Type B pancreatic cell (in vitro differentiated cells): Measurements from ENCODE around the gene ARF3. TPM values are rescaled to one million over a fixed set of nuclear protein-coding genes. Genes with fewer than 3 reads are reported as not detected.

Experiments
- DNase-seq: peaks from one replicate; pipeline ENCODE4 v3.0.0; 2021; ENCODE audit warnings: mixed read lengths; ENCODE audit not compliant: unreplicated experiment; ENCODE audit errors: extremely low spot score
- H3K27ac Mint-ChIP-seq: 2 replicates; pipeline ENCODE4 v1.8.0; 2021; ENCODE audit warnings: mild to moderate bottlenecking, mixed read lengths
- H3K27me3 Mint-ChIP-seq: 2 replicates; pipeline ENCODE4 v1.8.0; 2021; ENCODE audit warnings: mixed read lengths
- H3K36me3 Mint-ChIP-seq: 2 replicates; pipeline ENCODE4 v1.8.0; 2021; ENCODE audit warnings: mixed read lengths
- H3K4me1 Mint-ChIP-seq: one replicate; pipeline ENCODE4 v1.8.0; 2021; ENCODE audit warnings: mixed read lengths; ENCODE audit not compliant: unreplicated experiment
- H3K4me3 Mint-ChIP-seq: 2 replicates; pipeline ENCODE4 v1.8.0; 2021; ENCODE audit warnings: mild to moderate bottlenecking, mixed read lengths
- H3K9me3 Mint-ChIP-seq: 2 replicates; pipeline ENCODE4 v1.8.0; 2021; ENCODE audit warnings: mixed read lengths
- total RNA-seq: library from RNA; stranded (reverse); gene quantifications from 2 replicates; pipeline ENCODE4 v1.2.1, GENCODE V29; 2021; ENCODE audit warnings: low replicate concordance
- TF ChIP-seq, protein P1 (sequence below): fragments of 200-600 bp; sonication (generic); conservative IDR thresholded peaks from 2 replicates; pipeline ENCODE4 v1.5.0; 2021; ENCODE audit warnings: antibody characterized with exemption, mild to moderate bottlenecking

Gene ARF3
- total RNA-seq, 1 donor from 2014 or later: 161 TPM

- Mint-ChIP-seq H3K36me3 (no peaks in the 10 kb centered on the region), H3K27ac (no peak overlapping the region), H3K9me3 (no peaks in the 10 kb centered on the region), H3K4me3 (peak overlapping the region; percentile 38), H3K27me3 (peaks cover 2% of the 10 kb centered on the region), H3K4me1 (peaks cover 6% of the 10 kb centered on the region)
- DNase-seq: no peak
- TF ChIP-seq, protein P1, sequence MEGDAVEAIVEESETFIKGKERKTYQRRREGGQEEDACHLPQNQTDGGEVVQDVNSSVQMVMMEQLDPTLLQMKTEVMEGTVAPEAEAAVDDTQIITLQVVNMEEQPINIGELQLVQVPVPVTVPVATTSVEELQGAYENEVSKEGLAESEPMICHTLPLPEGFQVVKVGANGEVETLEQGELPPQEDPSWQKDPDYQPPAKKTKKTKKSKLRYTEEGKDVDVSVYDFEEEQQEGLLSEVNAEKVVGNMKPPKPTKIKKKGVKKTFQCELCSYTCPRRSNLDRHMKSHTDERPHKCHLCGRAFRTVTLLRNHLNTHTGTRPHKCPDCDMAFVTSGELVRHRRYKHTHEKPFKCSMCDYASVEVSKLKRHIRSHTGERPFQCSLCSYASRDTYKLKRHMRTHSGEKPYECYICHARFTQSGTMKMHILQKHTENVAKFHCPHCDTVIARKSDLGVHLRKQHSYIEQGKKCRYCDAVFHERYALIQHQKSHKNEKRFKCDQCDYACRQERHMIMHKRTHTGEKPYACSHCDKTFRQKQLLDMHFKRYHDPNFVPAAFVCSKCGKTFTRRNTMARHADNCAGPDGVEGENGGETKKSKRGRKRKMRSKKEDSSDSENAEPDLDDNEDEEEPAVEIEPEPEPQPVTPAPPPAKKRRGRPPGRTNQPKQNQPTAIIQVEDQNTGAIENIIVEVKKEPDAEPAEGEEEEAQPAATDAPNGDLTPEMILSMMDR: no peak
These were observed 53.8 kb downstream of the ARF3 start for GRCh38 chr12:48903363-48903981.

DNA sequence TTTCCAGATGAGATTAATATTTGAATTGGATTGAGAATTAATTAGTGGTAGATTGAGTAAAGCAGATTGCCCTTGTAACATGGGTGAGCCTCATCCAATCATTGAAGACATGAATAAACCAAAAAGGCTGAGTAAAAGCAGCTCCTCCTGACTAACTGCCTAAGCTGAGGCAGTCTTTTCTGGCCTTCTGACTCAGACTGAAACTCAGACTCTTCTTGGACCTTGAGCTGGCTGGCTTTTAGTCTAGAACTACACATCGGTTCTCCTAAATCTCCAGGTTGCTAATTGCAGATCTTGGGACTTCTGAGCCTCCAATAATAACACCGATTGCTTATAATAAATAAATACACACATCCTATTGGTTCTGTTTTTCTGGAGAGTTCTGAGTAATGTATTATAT lies 56.0 kb downstream of the ARF3 start:
- no peak for DNase-seq
- peaks cover 6% of the 10 kb centered on the region for H3K4me1 Mint-ChIP-seq
- no peaks in the 10 kb centered on the region for H3K36me3 Mint-ChIP-seq
- H3K27me3 Mint-ChIP-seq: peaks cover 4% of the 10 kb centered on the region
- H3K9me3 Mint-ChIP-seq: no peaks in the 10 kb centered on the region
- no peak overlapping the region for H3K4me3 Mint-ChIP-seq
- TF ChIP-seq, protein P1: no peak
- no peak overlapping the region for H3K27ac Mint-ChIP-seq

DNA sequence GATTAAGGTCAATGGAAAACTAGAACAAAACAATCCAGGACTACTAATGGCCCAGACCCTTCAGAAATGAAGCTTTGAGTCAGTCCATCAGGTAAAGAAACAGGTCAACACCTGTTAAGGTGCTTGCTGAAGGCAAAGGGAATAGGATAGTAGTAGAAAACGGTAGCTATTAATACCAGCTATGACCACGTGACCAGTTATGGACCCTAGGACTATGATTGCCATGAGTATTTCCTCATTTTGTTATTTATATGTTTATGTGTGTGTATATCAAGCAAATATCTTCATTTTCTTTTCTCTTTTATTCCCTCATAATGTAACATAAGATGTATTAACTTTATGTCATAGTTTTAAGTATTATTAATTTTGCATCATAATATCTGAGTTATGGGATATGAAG lies 57.6 kb downstream of the ARF3 start:
- H3K27me3 Mint-ChIP-seq: peaks cover 4% of the 10 kb centered on the region
- H3K4me1 Mint-ChIP-seq: peaks cover 6% of the 10 kb centered on the region
- DNase-seq: no peak
- no peak overlapping the region for H3K27ac Mint-ChIP-seq
- H3K9me3 Mint-ChIP-seq: no peaks in the 10 kb centered on the region
- H3K36me3 Mint-ChIP-seq: no peaks in the 10 kb centered on the region
- no peak overlapping the region for H3K4me3 Mint-ChIP-seq
- TF ChIP-seq, protein P1: no peak

DNA sequence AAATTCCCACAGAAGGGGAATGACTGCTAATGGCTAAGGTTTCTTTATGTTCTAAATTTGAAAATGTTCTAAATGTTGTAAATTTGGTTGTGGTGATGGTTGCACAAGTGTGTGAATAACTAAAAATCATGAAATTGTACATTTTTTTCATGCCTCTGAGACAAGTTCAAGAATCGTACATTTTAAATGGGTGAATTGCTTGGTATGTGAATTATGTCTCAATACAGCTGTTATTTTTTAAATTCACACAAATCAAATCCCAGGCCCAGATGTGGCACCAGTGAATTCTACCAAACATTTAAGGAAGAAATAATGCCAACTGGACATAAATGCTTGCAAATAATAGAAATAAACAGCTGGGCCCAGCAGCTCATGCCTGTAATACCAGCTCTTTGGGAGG lies 63.0 kb downstream of the ARF3 start:
- peaks cover 10% of the 10 kb centered on the region for H3K4me1 Mint-ChIP-seq
- H3K9me3 Mint-ChIP-seq: no peaks in the 10 kb centered on the region
- H3K27ac Mint-ChIP-seq: no peak overlapping the region
- no peak for DNase-seq
- H3K27me3 Mint-ChIP-seq: peaks cover 24% of the 10 kb centered on the region
- no peaks in the 10 kb centered on the region for H3K36me3 Mint-ChIP-seq
- H3K4me3 Mint-ChIP-seq: no peak overlapping the region
- TF ChIP-seq, protein P1: no peak

GRCh38 chr12:48890657-48891418 lies 66.4 kb downstream of the ARF3 start:
- peak overlapping the region; percentile 61 for H3K27ac Mint-ChIP-seq
- H3K9me3 Mint-ChIP-seq: no peaks in the 10 kb centered on the region
- no peaks in the 10 kb centered on the region for H3K36me3 Mint-ChIP-seq
- peaks cover 20% of the 10 kb centered on the region for H3K27me3 Mint-ChIP-seq
- H3K4me3 Mint-ChIP-seq: peak overlapping the region; percentile 80
- peak; percentile 89 for DNase-seq
- H3K4me1 Mint-ChIP-seq: peaks cover 13% of the 10 kb centered on the region
- TF ChIP-seq, protein P1: peak; percentile 99
